HL-60 (cell line): ENCODE measurements around the gene NMNAT1.

Source experiments
- DNase-seq, 2 experiments: peaks; one replicate each; pipeline ENCODE4 v3.0.0-alpha.2; 2010 to 2020; ENCODE audit warnings: low read depth in 1 of 2, low spot score in 1 of 2
- H3K27ac ChIP-seq: fragments of 250-450 bp; sonication (Bioruptor Pico); replicated peaks from 2 replicates; pipeline ENCODE4 v1.5.1; 2020; ENCODE audit warnings: mild to moderate bottlenecking, moderate library complexity
- H3K27me3 ChIP-seq: fragments of 250-450 bp; sonication (Bioruptor Pico); 2 replicates; pipeline ENCODE4 v1.5.1; 2021; ENCODE audit warnings: mild to moderate bottlenecking, moderate library complexity; ENCODE audit not compliant: insufficient read depth, poor library complexity, severe bottlenecking
- H3K4me3 ChIP-seq: replicated peaks from 2 replicates; pipeline ENCODE4 v1.5.1; 2011; ENCODE audit warnings: mild to moderate bottlenecking, control low read depth, low read length; ENCODE audit not compliant: insufficient read depth
- CTCF ChIP-seq: IDR thresholded peaks from one replicate; pipeline ENCODE4 v1.5.1; 2011; ENCODE audit warnings: low read length, control low read depth, inconsistent platforms; ENCODE audit not compliant: insufficient read depth
- GABPA ChIP-seq: IDR thresholded peaks from 2 replicates; pipeline ENCODE4 v1.6.1; 2012; ENCODE audit warnings: low read depth
- POLR2AphosphoS5 ChIP-seq: IDR thresholded peaks from 2 replicates; pipeline ENCODE4 v1.6.1; 2012; ENCODE audit warnings: low read depth
- REST ChIP-seq: IDR thresholded peaks from 2 replicates; pipeline ENCODE4 v1.6.1; 2012; ENCODE audit warnings: low read depth; ENCODE audit not compliant: insufficient replicate concordance
- SPI1 ChIP-seq: IDR thresholded peaks from 2 replicates; pipeline ENCODE4 v1.6.1; 2012; ENCODE audit warnings: low read depth, mild to moderate bottlenecking, borderline replicate concordance
- microRNA-seq: library from miRNA; unstranded; fragments of <30 nt; microRNA quantifications from one replicate; pipeline ENCODE4, GENCODE V29; 2018

The NMNAT1 gene

GRCh38 chr1:10032590-10033358 is 89.5 kb downstream of the NMNAT1 start, which contains the start of gene UBE4B:
TSS of gene UBE4B (plus strand) at chr1:10032958. CDS start at chr1:10033671, 713 bp downstream.
- TF ChIP-seq POLR2AphosphoS5, result peak; percentile 20; the same call in 1 of the 2 replicates
- no peak for TF ChIP-seq REST
- peak; percentile 80 for TF ChIP-seq CTCF
- no peak for TF ChIP-seq GABPA
- peak; percentile 75 for TF ChIP-seq SPI1
- Histone ChIP-seq H3K4me3 (peak within 1 kb of the TSS; percentile 100), H3K27ac (peak within 1 kb of the TSS; percentile 88), H3K27me3 (no peaks in the 10 kb centered on the region)
- DNase-seq, result peak; percentile 95 to 97

- H3K27me3 ChIP-seq, result no peaks in the 10 kb centered on the region
- peak overlapping the region; percentile 100 for H3K4me3 ChIP-seq
- peak in 1 of 2 experiments; percentile 49 for DNase-seq
- TF ChIP-seq REST, result no peak
- H3K27ac ChIP-seq, result peak overlapping the region; percentile 88
Observed at GRCh38 chr1:10033359-10033845, 90.1 kb downstream of the NMNAT1 start.

Small RNA genes lying within 50 kb of the gene (microRNA-seq; reads per million reads assigned to microRNA genes)
- gene MIR5697, result 4.5 reads per million, percentile 13 among the genes with 10 or more reads in this experiment
